ENCODE results near the gene TMEM184A.

TMEM184A gene

DNA sequence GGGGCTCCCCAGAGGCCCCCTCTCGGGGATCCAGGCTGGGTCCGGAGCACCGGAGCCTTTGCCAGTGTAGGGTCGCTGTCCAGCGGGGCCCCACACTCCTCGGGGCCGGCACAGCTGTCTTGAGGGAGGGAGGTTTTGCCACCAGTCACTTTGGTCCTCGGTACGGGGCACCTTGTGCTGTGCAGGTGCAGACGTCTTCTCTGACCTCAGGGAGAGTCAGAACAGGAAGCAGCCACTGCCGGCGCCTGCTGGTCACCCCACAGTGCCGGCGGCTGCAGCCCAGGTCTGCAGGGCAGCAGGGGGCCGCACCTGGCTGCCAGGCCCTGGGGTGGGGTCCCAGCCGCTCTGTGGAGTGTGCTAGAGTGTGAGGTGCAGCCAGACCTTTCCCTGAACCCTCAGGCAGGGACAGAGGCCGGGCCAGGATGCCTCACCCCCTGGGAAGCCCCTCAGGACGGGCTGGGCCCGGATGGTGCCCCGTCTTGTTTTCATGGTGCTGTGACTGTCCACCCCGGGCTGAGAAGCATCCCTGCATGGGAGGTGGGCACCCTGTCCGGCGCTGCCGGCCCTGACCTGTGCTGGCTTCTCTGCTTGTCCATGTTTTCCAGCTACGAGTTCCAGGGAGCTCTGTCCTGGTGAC lies 17.3 kb downstream of the TMEM184A start:
- TF ChIP-seq, protein P1, sequence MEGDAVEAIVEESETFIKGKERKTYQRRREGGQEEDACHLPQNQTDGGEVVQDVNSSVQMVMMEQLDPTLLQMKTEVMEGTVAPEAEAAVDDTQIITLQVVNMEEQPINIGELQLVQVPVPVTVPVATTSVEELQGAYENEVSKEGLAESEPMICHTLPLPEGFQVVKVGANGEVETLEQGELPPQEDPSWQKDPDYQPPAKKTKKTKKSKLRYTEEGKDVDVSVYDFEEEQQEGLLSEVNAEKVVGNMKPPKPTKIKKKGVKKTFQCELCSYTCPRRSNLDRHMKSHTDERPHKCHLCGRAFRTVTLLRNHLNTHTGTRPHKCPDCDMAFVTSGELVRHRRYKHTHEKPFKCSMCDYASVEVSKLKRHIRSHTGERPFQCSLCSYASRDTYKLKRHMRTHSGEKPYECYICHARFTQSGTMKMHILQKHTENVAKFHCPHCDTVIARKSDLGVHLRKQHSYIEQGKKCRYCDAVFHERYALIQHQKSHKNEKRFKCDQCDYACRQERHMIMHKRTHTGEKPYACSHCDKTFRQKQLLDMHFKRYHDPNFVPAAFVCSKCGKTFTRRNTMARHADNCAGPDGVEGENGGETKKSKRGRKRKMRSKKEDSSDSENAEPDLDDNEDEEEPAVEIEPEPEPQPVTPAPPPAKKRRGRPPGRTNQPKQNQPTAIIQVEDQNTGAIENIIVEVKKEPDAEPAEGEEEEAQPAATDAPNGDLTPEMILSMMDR (IDR thresholded peaks at IDR 0.05; ENCODE audit: low read length, missing control alignments): no peak
- DNase-seq (ENCODE audit: low read depth): no peak
- H3K4me3 ChIP-seq (replicated peaks; ENCODE audit: low read depth, low read length): peak overlapping the region; percentile 45

GRCh38 chr7:1537535-1538412 lies 18.2 kb downstream of the TMEM184A start:
- H3K4me3 ChIP-seq (replicated peaks; ENCODE audit: low read depth, low read length): peak overlapping the region; percentile 55
- DNase-seq (ENCODE audit: low read depth): peak; percentile 99
- TF ChIP-seq, protein P1 (IDR thresholded peaks at IDR 0.05; ENCODE audit: low read length, missing control alignments): no peak

GRCh38 chr7:1536743-1537534 lies 19.1 kb downstream of the TMEM184A start:
- DNase-seq (ENCODE audit: low read depth): peak; percentile 99
- peak overlapping the region; percentile 55 for H3K4me3 ChIP-seq (replicated peaks; ENCODE audit: low read depth, low read length)
- TF ChIP-seq, protein P1 (IDR thresholded peaks at IDR 0.05; ENCODE audit: low read length, missing control alignments): no peak

GRCh38 chr7:1536455-1536742 lies 19.6 kb downstream of the TMEM184A start:
- TF ChIP-seq, protein P1 (IDR thresholded peaks at IDR 0.05; ENCODE audit: low read length, missing control alignments): no peak
- H3K4me3 ChIP-seq (replicated peaks; ENCODE audit: low read depth, low read length): no peak overlapping the region
- DNase-seq (ENCODE audit: low read depth): no peak

DNA sequence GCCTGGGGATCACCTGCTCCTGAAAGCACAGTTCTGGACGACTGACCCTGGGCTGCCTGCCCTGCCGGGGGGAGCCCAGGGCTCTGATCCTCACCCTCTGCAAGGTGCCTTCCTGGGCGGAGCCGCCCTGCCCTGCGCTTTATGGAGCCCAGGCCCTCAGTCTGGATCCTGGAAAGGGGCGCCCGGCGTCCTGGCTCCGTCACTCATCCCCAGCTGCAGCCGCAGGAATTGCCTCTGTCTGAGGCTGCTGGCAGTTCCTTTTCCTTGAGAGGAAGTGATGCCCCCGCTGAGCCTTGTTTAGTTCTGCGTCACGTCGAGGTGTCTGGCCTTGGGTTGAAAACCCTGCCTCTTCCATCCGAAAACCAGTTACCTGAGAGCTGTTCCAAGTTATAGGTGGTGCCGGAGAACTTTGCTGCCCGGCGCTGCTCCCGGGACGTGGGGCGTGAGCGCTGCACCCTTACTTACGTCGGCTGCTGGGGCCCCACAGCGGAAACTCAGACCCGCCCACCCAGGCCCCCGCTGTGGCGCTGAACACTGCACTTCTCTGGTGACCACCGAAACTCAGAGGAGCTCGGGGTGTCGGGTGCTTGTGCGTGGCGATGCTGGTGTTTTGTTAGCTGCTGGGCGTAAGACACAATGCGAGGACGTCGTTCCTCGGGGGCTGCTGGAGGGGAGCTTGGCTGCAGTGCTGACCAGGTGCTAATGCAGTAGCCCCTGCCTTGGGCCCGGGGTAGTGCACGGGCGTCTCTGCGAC lies 20.1 kb downstream of the TMEM184A start:
- DNase-seq (ENCODE audit: low read depth): no peak

DNA sequence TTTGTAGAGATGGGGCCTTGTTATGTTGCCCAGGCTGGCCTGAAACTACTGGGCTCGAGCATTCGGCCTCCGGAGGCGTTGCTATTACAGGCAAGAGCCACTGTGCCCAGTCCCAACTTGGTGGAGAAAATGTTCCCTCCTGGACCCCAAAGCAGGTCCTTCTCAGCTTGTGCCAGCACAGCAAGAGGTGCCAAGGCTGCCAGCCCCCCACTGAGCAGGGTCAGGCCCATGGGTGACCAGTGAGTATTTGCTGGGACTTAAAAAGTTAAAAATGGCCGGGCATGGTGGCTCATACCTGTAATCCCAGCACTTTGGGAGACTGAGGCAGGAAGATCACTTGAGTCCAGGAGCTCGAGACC lies 20.9 kb downstream of the TMEM184A start:
- TF ChIP-seq, protein P1 (IDR thresholded peaks at IDR 0.05; ENCODE audit: low read length, missing control alignments): no peak
- H3K4me3 ChIP-seq (replicated peaks; ENCODE audit: low read depth, low read length): no peak overlapping the region
- no peak for DNase-seq (ENCODE audit: low read depth)

More for the DNA sequence above, 20.1 kb downstream of the TMEM184A start:
- H3K4me3 ChIP-seq (replicated peaks; ENCODE audit: low read depth, low read length): no peak overlapping the region
- TF ChIP-seq, protein P1 (IDR thresholded peaks at IDR 0.05; ENCODE audit: low read length, missing control alignments): no peak
